ENCODE data around the gene PRR33.

GRCh38 chr11:1939006-1939625, 47.4 kb upstream of the PRR33 start:
- TF ChIP-seq YY1 (IDR thresholded peaks at IDR 0.05; ENCODE audit: insufficient read depth, insufficient read length) (no peak), ZNF274 (IDR thresholded peaks at IDR 0.05; ENCODE audit: low read depth, low read length) (no peak)
